ENCODE measurements around the gene ADH4.

DNA sequence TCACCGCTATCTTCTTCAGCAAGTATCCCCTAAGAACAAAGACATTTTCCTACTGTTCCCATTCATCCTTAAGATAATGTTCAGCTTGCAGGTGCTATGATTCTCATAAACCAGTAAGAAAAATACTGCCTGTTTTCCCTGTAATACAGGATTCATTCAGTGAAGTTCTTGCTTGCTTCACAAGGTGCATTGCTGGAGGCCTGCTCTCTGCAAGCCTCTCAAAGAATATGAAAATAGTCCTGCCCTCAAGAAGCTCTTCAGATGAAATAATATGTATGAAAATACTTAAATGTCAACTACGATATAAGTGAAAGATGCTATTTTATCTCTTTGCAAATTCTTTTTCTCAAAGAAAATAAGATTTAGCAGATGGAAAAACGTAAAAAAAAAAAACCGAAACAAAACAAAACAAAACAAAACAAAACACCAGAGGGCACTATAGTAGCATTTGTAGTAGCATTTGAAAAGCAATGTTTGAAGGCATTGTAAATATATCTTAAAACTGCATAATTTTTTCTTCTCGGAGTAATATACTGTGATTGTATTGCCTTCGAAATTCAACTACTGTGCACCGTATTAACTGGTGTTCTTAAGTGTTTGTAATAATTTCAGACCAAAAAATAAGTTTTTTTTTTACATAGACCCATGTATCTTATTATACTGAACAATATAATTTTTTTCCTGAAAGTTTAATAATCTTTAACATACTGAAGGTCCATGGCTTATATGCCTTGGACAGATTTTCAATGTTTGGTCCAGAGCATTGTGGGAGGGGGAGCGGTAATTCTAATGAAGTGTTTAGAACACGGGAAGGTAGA lies 26.0 kb downstream of the ADH4 start:
- TF ChIP-seq CTCF (conservative IDR thresholded peaks at IDR 0.05; ENCODE audit: low read length) (peak; percentile 78), EZH2phosphoT487 (IDR thresholded peaks at IDR 0.05; ENCODE audit: borderline replicate concordance, low read depth, low read length) (no peak)
